Muscle layer of colon (tissue), 2 donors: ENCODE results near the gene CLECL1.
"Not testable (repeated sequence)": the region's sequence is repeated elsewhere in the genome, so short reads cannot be mapped to it uniquely, and the experiment has no call there.

Experiments used
- H3K27ac ChIP-seq: one replicate; pipeline ENCODE4 v1.7.0; 2013; ENCODE audit warnings: low read depth, mild to moderate bottlenecking, low read length, moderate library complexity
- H3K27me3 ChIP-seq, 2 donors: one replicate each; pipeline ENCODE4 v1.7.0; 2013; ENCODE audit warnings: low read length in 2 of 2, mild to moderate bottlenecking in 2 of 2; ENCODE audit not compliant: insufficient read depth in 2 of 2, control insufficient read depth in 1 of 2
- H3K36me3 ChIP-seq: one replicate; pipeline ENCODE4 v1.7.0; 2013; ENCODE audit warnings: mild to moderate bottlenecking, low read length; ENCODE audit not compliant: insufficient read depth
- H3K4me1 ChIP-seq: one replicate; pipeline ENCODE4 v1.7.0; 2013; ENCODE audit warnings: mild to moderate bottlenecking, low read length; ENCODE audit not compliant: insufficient read depth
- H3K4me3 ChIP-seq, 2 donors: one replicate each; pipeline ENCODE4 v1.7.0; 2013; ENCODE audit warnings: low read length in 2 of 2, low read depth in 1 of 2, mild to moderate bottlenecking in 1 of 2, moderate library complexity in 1 of 2
- H3K9ac ChIP-seq: one replicate; pipeline ENCODE4 v1.7.0; 2013; ENCODE audit warnings: low read length
- H3K9me3 ChIP-seq: one replicate; pipeline ENCODE4 v1.7.0; 2013; ENCODE audit warnings: mild to moderate bottlenecking, low read length
- donor health status: abdominal sarcoma.
- donor health status: Adenocarcinoma of cecum.

The CLECL1 gene

GRCh38 chr12:9713032-9713558, 19.8 kb downstream of the CLECL1 start:
- H3K9me3 ChIP-seq, H3K4me3 ChIP-seq, H3K4me1 ChIP-seq, H3K27ac ChIP-seq, H3K36me3 ChIP-seq, H3K9ac ChIP-seq, H3K27me3 ChIP-seq: not testable (repeated sequence)

- H3K27me3 ChIP-seq, result no peaks in the 10 kb centered on the region
- H3K9ac ChIP-seq, result no peak overlapping the region
- H3K4me3 ChIP-seq, result no peak overlapping the region
- no peaks in the 10 kb centered on the region for H3K36me3 ChIP-seq
- no peak overlapping the region for H3K27ac ChIP-seq
- no peaks in the 10 kb centered on the region for H3K4me1 ChIP-seq
- H3K9me3 ChIP-seq, result no peaks in the 10 kb centered on the region
Observed at GRCh38 chr12:9711664-9712063, 21.2 kb downstream of the CLECL1 start.

GRCh38 chr12:9710584-9711375, 22.1 kb downstream of the CLECL1 start:
- H3K36me3 ChIP-seq, result no peaks in the 10 kb centered on the region
- no peak overlapping the region for H3K9ac ChIP-seq
- no peak overlapping the region for H3K27ac ChIP-seq
- no peaks in the 10 kb centered on the region for H3K4me1 ChIP-seq
- no peaks in the 10 kb centered on the region for H3K9me3 ChIP-seq
- no peak overlapping the region for H3K4me3 ChIP-seq
- no peaks in the 10 kb centered on the region for H3K27me3 ChIP-seq

GRCh38 chr12:9708853-9709252, 24.0 kb downstream of the CLECL1 start:
- no peaks in the 10 kb centered on the region for H3K9me3 ChIP-seq
- H3K9ac ChIP-seq, result no peak overlapping the region
- no peaks in the 10 kb centered on the region for H3K36me3 ChIP-seq
- H3K4me1 ChIP-seq, result no peaks in the 10 kb centered on the region
- no peak overlapping the region for H3K27ac ChIP-seq
- H3K27me3 ChIP-seq, result no peaks in the 10 kb centered on the region
- no peak overlapping the region for H3K4me3 ChIP-seq

- Histone ChIP-seq H3K9me3 (no peaks in the 10 kb centered on the region), H3K4me1 (no peaks in the 10 kb centered on the region), H3K36me3 (no peaks in the 10 kb centered on the region), H3K27me3 (no peaks in the 10 kb centered on the region), H3K4me3 (no peak overlapping the region), H3K27ac (no peak overlapping the region), H3K9ac (no peak overlapping the region)
Observed at GRCh38 chr12:9707864-9708808, 24.8 kb downstream of the CLECL1 start.

- no peak overlapping the region for H3K27ac ChIP-seq
- H3K4me3 ChIP-seq, result no peak overlapping the region
- no peaks in the 10 kb centered on the region for H3K9me3 ChIP-seq
- H3K27me3 ChIP-seq, result no peaks in the 10 kb centered on the region
- no peaks in the 10 kb centered on the region for H3K36me3 ChIP-seq
- H3K4me1 ChIP-seq, result no peaks in the 10 kb centered on the region
- H3K9ac ChIP-seq, result no peak overlapping the region
Observed at GRCh38 chr12:9707356-9707755, 25.5 kb downstream of the CLECL1 start.

GRCh38 chr12:9706086-9706685, 26.7 kb downstream of the CLECL1 start:
- Histone ChIP-seq H3K4me3 (no peak overlapping the region), H3K27me3 (no peaks in the 10 kb centered on the region), H3K9ac (no peak overlapping the region), H3K36me3 (no peaks in the 10 kb centered on the region), H3K4me1 (no peaks in the 10 kb centered on the region), H3K9me3 (no peaks in the 10 kb centered on the region), H3K27ac (no peak overlapping the region)

GRCh38 chr12:9704561-9704960, 28.3 kb downstream of the CLECL1 start:
- H3K4me3 ChIP-seq, H3K9ac ChIP-seq, H3K27ac ChIP-seq, H3K4me1 ChIP-seq, H3K27me3 ChIP-seq, H3K36me3 ChIP-seq, H3K9me3 ChIP-seq: not testable (repeated sequence)

GRCh38 chr12:9702255-9702654, 30.6 kb downstream of the CLECL1 start:
- H3K9ac ChIP-seq, result no peak overlapping the region
- H3K36me3 ChIP-seq, result no peaks in the 10 kb centered on the region
- H3K4me3 ChIP-seq, result no peak overlapping the region
- peaks cover 10% of the 10 kb centered on the region for H3K4me1 ChIP-seq
- H3K27ac ChIP-seq, result no peak overlapping the region
- H3K9me3 ChIP-seq, result no peaks in the 10 kb centered on the region
- no peaks in the 10 kb centered on the region for H3K27me3 ChIP-seq

- H3K4me1 ChIP-seq, result peaks cover 10% of the 10 kb centered on the region
- no peaks in the 10 kb centered on the region for H3K27me3 ChIP-seq
- no peak overlapping the region for H3K9ac ChIP-seq
- H3K36me3 ChIP-seq, result no peaks in the 10 kb centered on the region
- H3K27ac ChIP-seq, result no peak overlapping the region
- H3K4me3 ChIP-seq, result no peak overlapping the region
- no peaks in the 10 kb centered on the region for H3K9me3 ChIP-seq
Observed at GRCh38 chr12:9701380-9702154, 31.3 kb downstream of the CLECL1 start.

GRCh38 chr12:9700606-9700956, 32.3 kb downstream of the CLECL1 start:
- peaks cover 10% of the 10 kb centered on the region for H3K4me1 ChIP-seq
- H3K4me3 ChIP-seq, result no peak overlapping the region
- H3K9me3 ChIP-seq, result no peaks in the 10 kb centered on the region
- no peak overlapping the region for H3K9ac ChIP-seq
- H3K27ac ChIP-seq, result no peak overlapping the region
- no peaks in the 10 kb centered on the region for H3K27me3 ChIP-seq
- no peaks in the 10 kb centered on the region for H3K36me3 ChIP-seq
